ENCODE measurements around the gene DACT2. TPM values are rescaled to one million over a fixed set of nuclear protein-coding genes. Genes with fewer than 3 reads are reported as not detected.

The DACT2 gene
- total and polyA plus RNA-seq, 10 of the 15 experiments (the other 5 are each of a cell fraction or from before 2014, with no cell fraction given) = not detected

GRCh38 chr6:168315596-168315995, 4.0 kb downstream of the DACT2 start (continued):
- TF ChIP-seq TCF3 (IDR thresholded peaks at IDR 0.05; ENCODE audit: borderline replicate concordance, insufficient read depth, low read depth, low read length) (no peak), ZBED1 (IDR thresholded peaks at IDR 0.05; ENCODE audit: borderline replicate concordance) (no peak), E2F4 (IDR thresholded peaks at IDR 0.05; ENCODE audit: low read depth, low read length) (no peak), IKZF2 (IDR thresholded peaks at IDR 0.05) (no peak)

- no peaks in the 10 kb centered on the region for H3K27me3 ChIP-seq (replicated peaks in 1 of 2; ENCODE audit: control insufficient read depth in 2 of 2, insufficient read depth in 2 of 2, low read length in 1 of 2)
- RAD21 ChIA-PET (ENCODE audit: unreplicated experiment) = no interaction called here
- H3K4me3 ChIP-seq = no peak overlapping the region
- H3K79me2 ChIP-seq (ENCODE audit: control insufficient read depth, insufficient read depth, low read length) = no peaks in the 10 kb centered on the region
- no peaks in the 10 kb centered on the region for H3K36me3 ChIP-seq (ENCODE audit: control insufficient read depth in 2 of 2, insufficient read depth in 2 of 2, low read length in 1 of 2)
- POLR2A ChIA-PET = no interaction called here
- H3K4me1 ChIP-seq (ENCODE audit: control insufficient read depth, insufficient read depth, low read length) = no peaks in the 10 kb centered on the region
- FAIRE-seq (no peak), ATAC-seq (no peak), DNase-seq (ENCODE audit: low read depth, low spot score) (no peak)
- TF ChIP-seq SIX5 (IDR thresholded peaks at IDR 0.05; ENCODE audit: low read depth, low read length, severe bottlenecking) (no peak), DPF2 (IDR thresholded peaks at IDR 0.05) (no peak), RELA (IDR thresholded peaks at IDR 0.05; ENCODE audit: borderline replicate concordance, partially characterized antibody) (no peak), IKZF2 (IDR thresholded peaks at IDR 0.05) (no peak), ZNF274 (IDR thresholded peaks at IDR 0.05; ENCODE audit: insufficient read depth, insufficient read length) (no peak), SKIL (IDR thresholded peaks at IDR 0.05; ENCODE audit: low read depth, poor library complexity, severe bottlenecking) (no peak), HDAC2 (IDR thresholded peaks at IDR 0.05) (no peak), CHD1 (IDR thresholded peaks at IDR 0.05; ENCODE audit: low read depth, low read length) (no peak), IKZF1 (conservative IDR thresholded peaks at IDR 0.05) (no peak), TAF1 (IDR thresholded peaks at IDR 0.05; ENCODE audit: borderline replicate concordance, low read depth, low read length) (no peak), NR2F1 (conservative IDR thresholded peaks at IDR 0.05) (no peak), BCL11A (IDR thresholded peaks at IDR 0.05; ENCODE audit: low read depth, low read length) (no peak), SMAD5 (IDR thresholded peaks at IDR 0.05; ENCODE audit: low read depth) (no peak), BACH1 (IDR thresholded peaks at IDR 0.05; ENCODE audit: borderline replicate concordance) (no peak), SUZ12 (IDR thresholded peaks at IDR 0.05; ENCODE audit: unreplicated experiment) (no peak), ETV6 (conservative IDR thresholded peaks at IDR 0.05 in 1 of 2, IDR thresholded peaks at IDR 0.05 in 1 of 2; ENCODE audit: borderline replicate concordance in 1 of 2, low read depth in 1 of 2) (no peak), KLF5 (IDR thresholded peaks at IDR 0.05; ENCODE audit: partially characterized antibody) (no peak), MLLT1 (IDR thresholded peaks at IDR 0.05) (no peak)
- no peak overlapping the region for H3K27ac ChIP-seq (ENCODE audit: control insufficient read depth, insufficient read depth)
- in situ Hi-C loops (cut with MboI) (no loop called here), intact Hi-C loops (cut with micrococcal nuclease; ENCODE audit: unreplicated experiment) (no loop called here)
- H3K4me2 ChIP-seq (ENCODE audit: control insufficient read depth, insufficient read depth) = no peak overlapping the region
- H4K20me1 ChIP-seq (ENCODE audit: control insufficient read depth, insufficient read depth) = no peaks in the 10 kb centered on the region
- no TSS peak for BruUV-seq (replicated peaks)
- no peaks in the 10 kb centered on the region for H3K9me3 ChIP-seq (replicated peaks; ENCODE audit: control insufficient read depth, insufficient read depth, low read length)
- CTCF ChIA-PET = no interaction called here
- no peak overlapping the region for H3K9ac ChIP-seq (ENCODE audit: control insufficient read depth, insufficient read depth, low read length)
- WGBS (ENCODE audit: insufficient coverage, insufficient replicate concordance, low lambda C conversion rate, missing lambda C conversion rate) = 52% methylated on average over 10 of the region's 10 CpGs
- H2AFZ ChIP-seq (ENCODE audit: control insufficient read depth, low read depth, low read length) = no peak overlapping the region
- SMC1A ChIA-PET (ENCODE audit: uncharacterized antibody, unreplicated experiment) = no interaction called here
These were observed 4.6 kb downstream of the DACT2 start for GRCh38 chr6:168314948-168315347.
